Thymus (tissue), 11 donors: ENCODE measurements around the gene SLC29A4. TPM values are rescaled to one million over a fixed set of nuclear protein-coding genes. Genes with fewer than 3 reads are reported as not detected.
"Not testable (repeated sequence)": the region's sequence is repeated elsewhere in the genome, so short reads cannot be mapped to it uniquely, and the experiment has no call there.

Experiments
- DNase-seq, 9 donors: peaks; one replicate each; pipeline ENCODE4 v3.0.0-alpha.2; 2013; ENCODE audit warnings: low spot score in 9 of 9, low read depth in 6 of 9, missing footprints in 1 of 9
- H3K27ac ChIP-seq, 2 donors: one replicate each; pipeline ENCODE4 v1.5.1; 2013; ENCODE audit warnings: control low read depth in 1 of 2, low read depth in 1 of 2, low read length in 1 of 2, mild to moderate bottlenecking in 1 of 2, moderate library complexity in 1 of 2
- H3K27me3 ChIP-seq, 2 donors: one replicate each; pipeline ENCODE4 v1.5.1; 2013; ENCODE audit warnings: low read length in 1 of 2; ENCODE audit not compliant: control insufficient read depth in 2 of 2, insufficient read depth in 1 of 2
- H3K36me3 ChIP-seq, 2 donors: one replicate each; pipeline ENCODE4 v1.5.1; 2013; ENCODE audit warnings: low read length in 1 of 2, mild to moderate bottlenecking in 1 of 2, moderate library complexity in 1 of 2; ENCODE audit not compliant: control insufficient read depth in 2 of 2, insufficient read depth in 2 of 2
- H3K4me1 ChIP-seq, 2 donors: one replicate each; pipeline ENCODE4 v1.5.1; 2013; ENCODE audit warnings: low read length in 2 of 2; ENCODE audit not compliant: control insufficient read depth in 2 of 2, insufficient read depth in 2 of 2
- H3K4me3 ChIP-seq, 2 donors: one replicate each; pipeline ENCODE4 v1.5.1; 2013; ENCODE audit warnings: low read length in 2 of 2, control low read depth in 1 of 2, mild to moderate bottlenecking in 1 of 2
- H3K9me3 ChIP-seq, 2 donors: one replicate each; pipeline ENCODE4 v1.5.1; 2013; ENCODE audit warnings: low read length in 1 of 2, mild to moderate bottlenecking in 1 of 2; ENCODE audit not compliant: control insufficient read depth in 2 of 2, insufficient read depth in 1 of 2
- WGBS: extraction: QIAGEN DNeasy Blood & Tissue Kit; methylation state at CpG from one replicate; pipeline ENCODE4 v1.1.7; 2013; 5-methylcytosine and 5-hydroxymethylcytosine counted together
- polyA plus RNA-seq: library from polyadenylated mRNA; stranded (reverse); fragments of 200-250 nt; gene quantifications from one replicate; pipeline ENCODE4 v1.2.3, GENCODE V29; 2013
- total RNA-seq: library from RNA; stranded (reverse); fragments of 120-200 nt; gene quantifications from one replicate; pipeline ENCODE4 v1.2.4, GENCODE V29; 2013
- donor health status: healthy.

The SLC29A4 gene
- total and polyA plus RNA-seq, 2 donors, result 0.38 to 0.62 TPM

GRCh38 chr7:5270788-5271187 is 12.0 kb upstream of the SLC29A4 start:
- Histone ChIP-seq H3K27ac (no peak overlapping the region), H3K27me3 (peaks cover 0 to 2% of the 10 kb centered on the region in 2 donors), H3K36me3 (no peaks in the 10 kb centered on the region), H3K4me3 (no peak overlapping the region), H3K4me1 (no peaks in the 10 kb centered on the region), H3K9me3 (no peaks in the 10 kb centered on the region)
- 68% methylated on average over 6 of the region's 6 CpGs for WGBS
- DNase-seq, result no peak

GRCh38 chr7:5273831-5274405 is 8.8 kb upstream of the SLC29A4 start:
- DNase-seq, H3K36me3 ChIP-seq, H3K27me3 ChIP-seq, H3K4me1 ChIP-seq, H3K27ac ChIP-seq, H3K9me3 ChIP-seq, H3K4me3 ChIP-seq: not testable (repeated sequence)
- WGBS, result 86% methylated on average over 18 of the region's 18 CpGs

GRCh38 chr7:5274441-5274840 is 8.3 kb upstream of the SLC29A4 start:
- 91% methylated on average over 7 of the region's 7 CpGs for WGBS
- H3K4me3 ChIP-seq, result no peak overlapping the region
- H3K36me3 ChIP-seq, result no peaks in the 10 kb centered on the region
- DNase-seq, result no peak
- H3K9me3 ChIP-seq, result no peaks in the 10 kb centered on the region
- peaks cover 0 to 7% of the 10 kb centered on the region in 2 donors for H3K27me3 ChIP-seq
- no peak overlapping the region for H3K27ac ChIP-seq
- H3K4me1 ChIP-seq, result no peaks in the 10 kb centered on the region

- not testable (repeated sequence) for H3K4me1 ChIP-seq, H3K27ac ChIP-seq, H3K36me3 ChIP-seq, H3K9me3 ChIP-seq, DNase-seq, H3K4me3 ChIP-seq
- peaks cover 0 to 12% of the 10 kb centered on the region in 2 donors for H3K27me3 ChIP-seq
- WGBS, result 84% methylated on average over 11 of the region's 11 CpGs
Measured at GRCh38 chr7:5274985-5275431, 7.7 kb upstream of the SLC29A4 start.

GRCh38 chr7:5275510-5275909 is 7.2 kb upstream of the SLC29A4 start:
- H3K27me3 ChIP-seq, result peaks cover 0 to 17% of the 10 kb centered on the region in 2 donors

GRCh38 chr7:5276123-5276522 is 6.6 kb upstream of the SLC29A4 start:
- not testable (repeated sequence) for H3K27ac ChIP-seq, H3K4me1 ChIP-seq, H3K36me3 ChIP-seq, H3K4me3 ChIP-seq, H3K9me3 ChIP-seq, DNase-seq
- 96% methylated on average over 14 of the region's 14 CpGs for WGBS
- peaks cover 1 to 23% of the 10 kb centered on the region in 2 donors for H3K27me3 ChIP-seq

More at GRCh38 chr7:5275510-5275909, 7.2 kb upstream of the SLC29A4 start:
- not testable (repeated sequence) for H3K4me3 ChIP-seq, H3K36me3 ChIP-seq, DNase-seq, H3K27ac ChIP-seq, H3K4me1 ChIP-seq, H3K9me3 ChIP-seq
- WGBS, result 90% methylated on average over 10 of the region's 10 CpGs

GRCh38 chr7:5276611-5277010 is 6.1 kb upstream of the SLC29A4 start:
- Histone ChIP-seq H3K27me3 (peaks cover 5 to 28% of the 10 kb centered on the region in 2 donors), H3K4me1 (no peaks in the 10 kb centered on the region), H3K4me3 (no peak overlapping the region), H3K36me3 (no peaks in the 10 kb centered on the region), H3K9me3 (no peaks in the 10 kb centered on the region), H3K27ac (no peak overlapping the region)
- 93% methylated on average over 15 of the region's 15 CpGs for WGBS
- DNase-seq, result no peak

- Histone ChIP-seq H3K4me1 (peaks cover 0 to 4% of the 10 kb centered on the region in 2 donors), H3K9me3 (no peaks in the 10 kb centered on the region), H3K36me3 (no peaks in the 10 kb centered on the region), H3K27me3 (peaks cover 12 to 42% of the 10 kb centered on the region in 2 donors), H3K4me3 (no peak overlapping the region), H3K27ac (no peak overlapping the region)
- 83% methylated on average over 7 of the region's 7 CpGs for WGBS
- no peak for DNase-seq
Measured at GRCh38 chr7:5278766-5279165, 4.0 kb upstream of the SLC29A4 start.

GRCh38 chr7:5279734-5280133 is 3.0 kb upstream of the SLC29A4 start:
- Histone ChIP-seq H3K36me3 (no peaks in the 10 kb centered on the region), H3K4me1 (peaks cover 0 to 4% of the 10 kb centered on the region in 2 donors), H3K9me3 (no peaks in the 10 kb centered on the region), H3K4me3 (no peak overlapping the region), H3K27ac (no peak overlapping the region), H3K27me3 (peaks cover 15 to 51% of the 10 kb centered on the region in 2 donors)
- no peak for DNase-seq
- WGBS, result 88% methylated on average over 4 of the region's 4 CpGs
